Gastroesophageal sphincter (tissue), 4 donors: ENCODE data around the gene DISC1. TPM values are rescaled to one million over a fixed set of nuclear protein-coding genes. Genes with fewer than 3 reads are reported as not detected.

ENCODE experiments used
- ATAC-seq: fragments of 150-250 bp; one replicate; pipeline ENCODE4 v1.9.1; 2016; ENCODE audit warnings: mild to moderate bottlenecking, moderate library complexity
- H3K27ac ChIP-seq, 4 donors: fragments of 200-600 bp; sonication (generic) in 3 of 4; 1 replicate in 3 of 4; 2 replicates in 1 of 4; pipeline ENCODE4 v1.5.1; 2016 to 2019
- H3K27me3 ChIP-seq: fragments of 200-600 bp; sonication (generic); one replicate; pipeline ENCODE4 v1.5.1; 2019
- H3K36me3 ChIP-seq, 2 donors: fragments of 200-600 bp; sonication (generic); one replicate each; pipeline ENCODE4 v1.5.1; 2019; ENCODE audit warnings: control low read depth in 1 of 2
- H3K4me1 ChIP-seq, 3 donors: fragments of 200-600 bp; sonication (generic); 1 replicate in 2 of 3; 2 replicates in 1 of 3; pipeline ENCODE4 v1.5.1; 2016 to 2019; ENCODE audit warnings: control low read depth in 2 of 3
- H3K4me3 ChIP-seq, 2 donors: fragments of 200-600 bp; sonication (generic); one replicate each; pipeline ENCODE4 v1.5.1; 2019; ENCODE audit warnings: mild to moderate bottlenecking in 1 of 2, moderate library complexity in 1 of 2
- H3K9me3 ChIP-seq, 3 donors: fragments of 200-600 bp; sonication (generic); one replicate each; pipeline ENCODE4 v1.5.1; 2017 to 2019; ENCODE audit warnings: control low read depth in 2 of 3
- CTCF ChIP-seq, 4 experiments: fragments of 200-600 bp in 2 of 4; fragments of 450-650 bp in 2 of 4; sonication (generic) in 1 of 4; IDR thresholded peaks; one replicate each; pipeline ENCODE4 v1.5.1; 2017 to 2019; ENCODE audit warnings: antibody characterized with exemption in 4 of 4, mild to moderate bottlenecking in 2 of 4, moderate library complexity in 2 of 4
- EP300 ChIP-seq: sonication (generic); formaldehyde crosslinking; IDR thresholded peaks from one replicate; pipeline ENCODE4 v1.6.1; 2017; ENCODE audit warnings: antibody characterized with exemption, mild to moderate bottlenecking
- POLR2A ChIP-seq, 2 donors: fragments of 450-650 bp; IDR thresholded peaks; one replicate each; pipeline ENCODE4 v1.6.1; 2017; ENCODE audit warnings: antibody characterized with exemption in 2 of 2, mild to moderate bottlenecking in 2 of 2, moderate library complexity in 1 of 2
- POLR2AphosphoS5 ChIP-seq: sonication (generic); formaldehyde crosslinking; IDR thresholded peaks from one replicate; pipeline ENCODE4 v1.6.1; 2017; ENCODE audit warnings: antibody characterized with exemption
- WGBS, 2 donors: methylation state at CpG; one replicate each; pipeline ENCODE4 v1.1.5; 2018; ENCODE audit warnings: low coverage in 1 of 2; 5-methylcytosine and 5-hydroxymethylcytosine counted together
- total RNA-seq, 4 donors: library from RNA; depleted of rRNA; stranded (reverse); fragments of >200 nt; gene quantifications; one replicate each; pipeline ENCODE4 v1.1.0, GENCODE V29; 2016

DISC1 gene
- total RNA-seq, 4 donors from 2014 or later, result 4.4 to 9.8 (median 6.8) TPM

- no peaks in the 10 kb centered on the region for H3K36me3 ChIP-seq
- H3K4me3 ChIP-seq, result no peak overlapping the region
- H3K4me1 ChIP-seq, result no peaks in the 10 kb centered on the region
- ATAC-seq, result no peak
- H3K9me3 ChIP-seq, result no peaks in the 10 kb centered on the region
- no peak overlapping the region for H3K27ac ChIP-seq
- WGBS, 2 donors, result 37 to 59% methylated on average over 6 to 8 of the region's 10 CpGs
- no peak for TF ChIP-seq CTCF (IDR thresholded peaks at IDR 0.05)
- TF ChIP-seq EP300, result no peak
- TF ChIP-seq POLR2A (IDR thresholded peaks at IDR 0.05), result no peak
- TF ChIP-seq POLR2AphosphoS5, result no peak
- H3K27me3 ChIP-seq, result no peaks in the 10 kb centered on the region
Measured at GRCh38 chr1:232057217-232057895, 430.8 kb downstream of the DISC1 start.

DNA sequence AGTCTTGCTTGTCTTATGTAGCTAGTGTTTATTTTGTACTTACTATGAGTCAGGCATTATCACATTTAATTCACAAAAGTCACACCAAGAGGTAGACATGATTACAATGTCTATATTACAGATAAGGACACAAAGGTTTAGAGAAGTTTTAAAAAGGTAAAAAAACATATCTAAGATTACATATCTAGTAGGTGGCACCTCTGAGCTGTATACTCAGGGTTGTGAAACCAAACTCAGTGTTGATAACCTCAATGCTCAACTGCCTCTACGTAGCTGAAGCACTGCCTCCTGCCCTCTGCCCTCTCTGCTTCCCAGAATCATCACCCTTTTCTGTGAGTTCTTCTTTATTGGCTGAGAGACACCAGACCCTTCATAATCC lies 431.3 kb downstream of the DISC1 start:
- Histone ChIP-seq H3K4me3 (no peak overlapping the region), H3K36me3 (no peaks in the 10 kb centered on the region), H3K9me3 (no peaks in the 10 kb centered on the region), H3K27ac (no peak overlapping the region), H3K4me1 (no peaks in the 10 kb centered on the region), H3K27me3 (no peaks in the 10 kb centered on the region)
- TF ChIP-seq EP300, result no peak
- no peak for TF ChIP-seq POLR2AphosphoS5
- no peak for TF ChIP-seq POLR2A (IDR thresholded peaks at IDR 0.05)
- TF ChIP-seq CTCF (IDR thresholded peaks at IDR 0.05), result no peak
- no peak for ATAC-seq
- 82% methylated on average over 1 of the region's 1 CpG; no CpG with 5 or more reads in 1 of the 2 donors for WGBS, 2 donors

GRCh38 chr1:232059726-232060374 lies 433.3 kb downstream of the DISC1 start:
- H3K27me3 ChIP-seq, result no peaks in the 10 kb centered on the region
- H3K27ac ChIP-seq, result no peak overlapping the region
- TF ChIP-seq CTCF (IDR thresholded peaks at IDR 0.05), result no peak
- TF ChIP-seq POLR2AphosphoS5, result no peak
- no peak for TF ChIP-seq EP300
- TF ChIP-seq POLR2A (IDR thresholded peaks at IDR 0.05), result no peak
- 72 to 95% methylated on average over 2 to 6 of the region's 8 CpGs for WGBS, 2 donors
- ATAC-seq, result no peak
- no peaks in the 10 kb centered on the region for H3K36me3 ChIP-seq
- no peaks in the 10 kb centered on the region for H3K4me1 ChIP-seq
- H3K4me3 ChIP-seq, result no peak overlapping the region
- H3K9me3 ChIP-seq, result no peaks in the 10 kb centered on the region

GRCh38 chr1:232062967-232063366 lies 436.4 kb downstream of the DISC1 start:
- no peaks in the 10 kb centered on the region for H3K9me3 ChIP-seq
- TF ChIP-seq CTCF (IDR thresholded peaks at IDR 0.05) (no peak), POLR2AphosphoS5 (no peak), EP300 (no peak), POLR2A (IDR thresholded peaks at IDR 0.05) (no peak)
- WGBS, 2 donors, result 86 to 92% methylated on average over 3 of the region's 3 CpGs
- no peak overlapping the region for H3K4me3 ChIP-seq
- H3K27me3 ChIP-seq, result no peaks in the 10 kb centered on the region
- no peak overlapping the region for H3K27ac ChIP-seq
- no peak for ATAC-seq
- no peaks in the 10 kb centered on the region for H3K4me1 ChIP-seq
- H3K36me3 ChIP-seq, result no peaks in the 10 kb centered on the region

DNA sequence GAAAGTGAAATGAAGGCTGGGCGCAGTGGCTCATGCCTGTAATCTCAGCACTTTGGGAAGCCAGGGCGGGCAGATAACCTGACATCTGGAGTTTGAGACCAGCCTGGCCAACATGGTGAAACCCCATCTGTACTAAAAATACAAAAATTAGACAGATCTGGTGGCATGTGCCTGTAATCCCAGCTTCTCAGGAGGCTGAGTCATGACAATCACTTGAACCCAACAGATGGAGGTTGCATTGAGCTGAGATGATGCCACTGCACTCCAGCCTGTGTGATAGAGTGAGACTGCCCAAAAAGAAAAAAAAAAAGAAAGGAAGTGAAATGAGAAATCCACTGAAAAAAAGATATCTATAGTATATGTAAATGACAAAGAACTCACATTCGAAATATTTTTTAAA lies 439.9 kb downstream of the DISC1 start:
- no peaks in the 10 kb centered on the region for H3K36me3 ChIP-seq
- WGBS, 2 donors, result 84 to 96% methylated on average over 3 of the region's 3 CpGs

More for the DNA sequence above, 439.9 kb downstream of the DISC1 start:
- ATAC-seq, result no peak
- no peak overlapping the region for H3K4me3 ChIP-seq
- H3K9me3 ChIP-seq, result no peaks in the 10 kb centered on the region
- H3K4me1 ChIP-seq, result no peaks in the 10 kb centered on the region
- TF ChIP-seq POLR2A (IDR thresholded peaks at IDR 0.05) (no peak), EP300 (no peak), CTCF (IDR thresholded peaks at IDR 0.05) (no peak), POLR2AphosphoS5 (no peak)
- H3K27me3 ChIP-seq, result no peaks in the 10 kb centered on the region
- H3K27ac ChIP-seq, result no peak overlapping the region
